KMS-11 (cell line): ENCODE results near the gene TLL2.

Experiments
- H2AFZ ChIP-seq: fragments of 200-600 bp; sonication (generic); 2 replicates; pipeline ENCODE4 v1.6.1; 2016; ENCODE audit warnings: antibody characterized with exemption, mixed run types, low read depth
- H3K27ac ChIP-seq: fragments of 200-600 bp; sonication (generic); 2 replicates; pipeline ENCODE4 v1.6.1; 2016; ENCODE audit warnings: mild to moderate bottlenecking, mixed run types
- H3K27me3 ChIP-seq: fragments of 200-600 bp; sonication (generic); 2 replicates; pipeline ENCODE4 v1.6.1; 2017; ENCODE audit warnings: mild to moderate bottlenecking, low read depth, mixed run types, moderate library complexity; ENCODE audit not compliant: insufficient read depth
- H3K36me3 ChIP-seq: fragments of 200-600 bp; sonication (generic); 2 replicates; pipeline ENCODE4 v1.6.1; 2017; ENCODE audit warnings: mild to moderate bottlenecking, mixed run types; ENCODE audit not compliant: insufficient read depth
- H3K4me1 ChIP-seq: fragments of 200-600 bp; sonication (generic); 2 replicates; pipeline ENCODE4 v1.6.1; 2016; ENCODE audit warnings: mild to moderate bottlenecking, low read depth, mixed run types; ENCODE audit not compliant: poor library complexity, severe bottlenecking
- H3K4me2 ChIP-seq: fragments of 200-600 bp; sonication (generic); 2 replicates; pipeline ENCODE4 v1.7.0; 2016; ENCODE audit warnings: mild to moderate bottlenecking, mixed run types
- H3K4me3 ChIP-seq: fragments of 200-600 bp; sonication (generic); IDR thresholded peaks from 2 replicates; pipeline ENCODE4 v1.6.1; 2017; ENCODE audit warnings: low read depth, low read length, mixed read lengths; ENCODE audit not compliant: insufficient read depth
- H3K79me2 ChIP-seq: fragments of 200-600 bp; sonication (generic); 2 replicates; pipeline ENCODE4 v1.6.1; 2016; ENCODE audit warnings: low read depth, mixed run types; ENCODE audit not compliant: insufficient read depth
- H3K9ac ChIP-seq: fragments of 200-600 bp; sonication (generic); 2 replicates; pipeline ENCODE4 v1.6.1; 2016; ENCODE audit warnings: mild to moderate bottlenecking, mixed run types
- H4K20me1 ChIP-seq: fragments of 200-600 bp; sonication (generic); 2 replicates; pipeline ENCODE4 v1.6.1; 2016; ENCODE audit warnings: mild to moderate bottlenecking, mixed run types; ENCODE audit not compliant: insufficient read depth
- CTCF ChIP-seq: fragments of 200-600 bp; sonication (generic); conservative IDR thresholded peaks from 2 replicates; pipeline ENCODE4 v1.6.1; 2017; ENCODE audit warnings: low read depth, mild to moderate bottlenecking, antibody characterized with exemption, low read length, moderate library complexity, mixed read lengths

TLL2 gene

GRCh38 chr10:96470116-96470743 lies 43.5 kb downstream of the TLL2 start:
- Histone ChIP-seq H2AFZ (peak overlapping the region; percentile 34; the same call in 1 of the 2 replicates), H3K4me2 (no peak overlapping the region), H3K4me3 (no peak overlapping the region), H3K27ac (no peak overlapping the region), H3K27me3 (no peaks in the 10 kb centered on the region), H4K20me1 (no peaks in the 10 kb centered on the region), H3K4me1 (no peaks in the 10 kb centered on the region), H3K9ac (no peak overlapping the region), H3K36me3 (no peaks in the 10 kb centered on the region), H3K79me2 (no peaks in the 10 kb centered on the region)
- TF ChIP-seq CTCF, result peak; percentile 70

DNA sequence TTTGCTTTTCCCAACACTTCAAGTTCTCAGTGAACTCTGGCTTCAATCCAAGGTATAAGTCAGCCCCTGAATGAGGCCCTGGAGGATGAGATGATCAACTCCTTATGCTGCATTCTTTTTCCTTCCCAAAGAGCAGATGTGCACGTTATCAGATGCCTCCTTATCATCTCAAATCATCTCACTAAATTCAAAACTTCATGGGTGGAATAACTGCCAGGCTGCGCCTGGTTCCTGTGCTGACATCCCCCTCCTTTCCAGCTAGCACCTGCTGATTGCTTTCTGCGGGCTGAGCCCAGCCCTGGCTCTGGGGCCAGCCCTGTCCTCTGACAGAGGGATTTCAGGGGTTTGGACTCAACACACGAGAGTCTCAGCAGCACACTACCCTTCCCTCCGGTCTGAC lies 44.9 kb downstream of the TLL2 start:
- Histone ChIP-seq H3K4me3 (no peak overlapping the region), H3K4me1 (no peaks in the 10 kb centered on the region), H3K27me3 (no peaks in the 10 kb centered on the region), H3K9ac (no peak overlapping the region), H3K79me2 (no peaks in the 10 kb centered on the region), H3K27ac (no peak overlapping the region), H3K4me2 (no peak overlapping the region), H4K20me1 (no peaks in the 10 kb centered on the region), H2AFZ (no peak overlapping the region), H3K36me3 (no peaks in the 10 kb centered on the region)
- no peak for TF ChIP-seq CTCF

GRCh38 chr10:96465599-96465998 lies 48.1 kb downstream of the TLL2 start:
- no peak overlapping the region for H3K4me3 ChIP-seq
- H3K9ac ChIP-seq, result no peak overlapping the region
- no peak overlapping the region for H3K4me2 ChIP-seq
- no peak overlapping the region for H2AFZ ChIP-seq
- no peaks in the 10 kb centered on the region for H3K36me3 ChIP-seq
- H4K20me1 ChIP-seq, result no peaks in the 10 kb centered on the region
- H3K4me1 ChIP-seq, result no peaks in the 10 kb centered on the region
- H3K27me3 ChIP-seq, result no peaks in the 10 kb centered on the region
- H3K27ac ChIP-seq, result no peak overlapping the region
- H3K79me2 ChIP-seq, result no peaks in the 10 kb centered on the region
- no peak for TF ChIP-seq CTCF

GRCh38 chr10:96463562-96463961 lies 50.2 kb downstream of the TLL2 start:
- no peak for TF ChIP-seq CTCF
- Histone ChIP-seq H3K9ac (no peak overlapping the region), H2AFZ (no peak overlapping the region), H3K27ac (no peak overlapping the region), H3K4me3 (no peak overlapping the region), H4K20me1 (no peaks in the 10 kb centered on the region), H3K36me3 (no peaks in the 10 kb centered on the region), H3K4me1 (no peaks in the 10 kb centered on the region), H3K27me3 (no peaks in the 10 kb centered on the region), H3K79me2 (no peaks in the 10 kb centered on the region), H3K4me2 (no peak overlapping the region)
